Kidney (tissue), 14 donors: ENCODE data around the gene PRDM16. TPM values are rescaled to one million over a fixed set of nuclear protein-coding genes. Genes with fewer than 3 reads are reported as not detected.

Source experiments
- DNase-seq, 5 donors: peaks; one replicate each; pipeline ENCODE4 v3.0.0-alpha.2; 2013 to 2020
- FAIRE-seq: peaks from 2 replicates; lab custom pipeline; 2012; peaks lifted over from hg19 to GRCh38; lab: Jason Lieb, UNC
- H3K27ac ChIP-seq, 2 donors: one replicate each; pipeline ENCODE4 v1.7.0; 2013; ENCODE audit warnings: low read depth in 2 of 2, low read length in 2 of 2, inconsistent platforms in 1 of 2
- H3K27me3 ChIP-seq: one replicate; pipeline ENCODE4 v1.7.1; 2013; ENCODE audit warnings: low read length, inconsistent platforms; ENCODE audit not compliant: control insufficient read depth, insufficient read depth
- H3K36me3 ChIP-seq, 3 donors: one replicate each; pipeline versions ENCODE4 v1.7.0 to v1.7.1; 2013; ENCODE audit warnings: low read length in 3 of 3, control low read depth in 1 of 3, inconsistent platforms in 1 of 3; ENCODE audit not compliant: insufficient read depth in 3 of 3, control insufficient read depth in 2 of 3
- H3K4me1 ChIP-seq, 3 donors: one replicate each; pipeline versions ENCODE4 v1.7.0 to v1.7.1; 2013; ENCODE audit warnings: low read length in 3 of 3, inconsistent platforms in 1 of 3, low read depth in 1 of 3; ENCODE audit not compliant: control insufficient read depth in 2 of 3, insufficient read depth in 2 of 3
- H3K4me3 ChIP-seq, 3 donors: one replicate each; pipeline versions ENCODE4 v1.7.0 to v1.8.1; 2013; ENCODE audit warnings: low read length in 3 of 3, control low read depth in 1 of 3, inconsistent platforms in 1 of 3
- H3K9ac ChIP-seq, 3 donors: one replicate each; pipeline versions ENCODE4 v1.7.0 to v1.7.1; 2013; ENCODE audit warnings: low read length in 3 of 3, control low read depth in 1 of 3, inconsistent platforms in 1 of 3
- H3K9me3 ChIP-seq, 3 donors: one replicate each; pipeline versions ENCODE4 v1.7.0 to v1.7.1; 2013; ENCODE audit warnings: low read length in 3 of 3, control low read depth in 1 of 3, inconsistent platforms in 1 of 3; ENCODE audit not compliant: control insufficient read depth in 2 of 3, insufficient read depth in 1 of 3
- intact Hi-C: fragments of 100-400 bp; cut with DNase I; formaldehyde crosslinking; loops from one replicate; pipeline ENCODE4 v1.11.1; 2022
- polyA plus RNA-seq: library from polyadenylated mRNA; stranded (reverse); fragments of 350-450 nt; fragmentation: Illumina TruSeq; extraction: RNeasy Lipid Tissue Mini Kit (QIAGEN cat#74804); gene quantifications from one replicate; pipeline ENCODE4 v1.2.3, GENCODE V29; 2014; ENCODE audit warnings: low read depth, low replicate concordance; ENCODE audit not compliant: insufficient read depth
- total RNA-seq: library from RNA; stranded (reverse); fragmentation: NEBNext Ultra II Directional; extraction: Animal tissue kit (Norgen Biotek cat#: 25700); gene quantifications from one replicate; pipeline ENCODE4 v1.2.1, GENCODE V29; 2021
- TF ChIP-seq, protein P1 (sequence below): IDR thresholded peaks from 3 replicates; pipeline ENCODE4 v1.5.1; 2012; ENCODE audit warnings: mild to moderate bottlenecking, moderate library complexity, borderline replicate concordance; ENCODE audit not compliant: insufficient read depth; ENCODE audit errors: extremely low read depth
- donor health status: control.
- donor health status: control.
- donor health status: control.
- donor health status: control.
- donor health status: control.
- donor health status: DM: yes; HTN: yes; CAD: no.
- donor health status: Normal renal cell carcinoma (clear cell type).

PRDM16 gene
- total and polyA plus RNA-seq, 2 donors from 2014 or later = 3.0 to 21.9 TPM

DNA sequence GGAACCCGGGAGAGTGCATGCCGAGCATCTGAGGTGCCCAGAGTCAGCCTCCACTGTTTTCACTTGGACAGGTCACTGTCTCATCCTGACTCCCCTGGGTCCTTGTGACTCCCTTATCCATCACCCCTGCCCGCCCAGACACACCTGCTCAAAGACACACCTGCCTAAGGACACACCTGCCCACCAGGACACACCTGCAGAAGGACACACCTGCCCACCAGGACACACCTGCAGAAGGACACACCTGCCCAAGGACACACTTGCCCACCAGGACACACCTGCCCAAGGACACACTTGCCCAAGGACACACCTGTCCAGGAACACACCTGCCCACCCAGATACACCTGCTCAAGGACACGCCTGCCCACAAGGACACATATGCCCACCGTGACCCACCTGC, 314.7 kb downstream of the PRDM16 start:
- intact Hi-C loops = no loop called here
- Histone ChIP-seq H3K36me3 (no peaks in the 10 kb centered on the region), H3K4me3 (no peak overlapping the region), H3K9me3 (no peaks in the 10 kb centered on the region), H3K4me1 (peaks cover 0 to 15% (median 3%) of the 10 kb centered on the region in 3 donors), H3K27ac (no peak overlapping the region), H3K27me3 (peaks cover 8% of the 10 kb centered on the region), H3K9ac (no peak overlapping the region)
- no peak for FAIRE-seq
- DNase-seq = no peak
- TF ChIP-seq, protein P1, sequence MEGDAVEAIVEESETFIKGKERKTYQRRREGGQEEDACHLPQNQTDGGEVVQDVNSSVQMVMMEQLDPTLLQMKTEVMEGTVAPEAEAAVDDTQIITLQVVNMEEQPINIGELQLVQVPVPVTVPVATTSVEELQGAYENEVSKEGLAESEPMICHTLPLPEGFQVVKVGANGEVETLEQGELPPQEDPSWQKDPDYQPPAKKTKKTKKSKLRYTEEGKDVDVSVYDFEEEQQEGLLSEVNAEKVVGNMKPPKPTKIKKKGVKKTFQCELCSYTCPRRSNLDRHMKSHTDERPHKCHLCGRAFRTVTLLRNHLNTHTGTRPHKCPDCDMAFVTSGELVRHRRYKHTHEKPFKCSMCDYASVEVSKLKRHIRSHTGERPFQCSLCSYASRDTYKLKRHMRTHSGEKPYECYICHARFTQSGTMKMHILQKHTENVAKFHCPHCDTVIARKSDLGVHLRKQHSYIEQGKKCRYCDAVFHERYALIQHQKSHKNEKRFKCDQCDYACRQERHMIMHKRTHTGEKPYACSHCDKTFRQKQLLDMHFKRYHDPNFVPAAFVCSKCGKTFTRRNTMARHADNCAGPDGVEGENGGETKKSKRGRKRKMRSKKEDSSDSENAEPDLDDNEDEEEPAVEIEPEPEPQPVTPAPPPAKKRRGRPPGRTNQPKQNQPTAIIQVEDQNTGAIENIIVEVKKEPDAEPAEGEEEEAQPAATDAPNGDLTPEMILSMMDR = no peak

DNA sequence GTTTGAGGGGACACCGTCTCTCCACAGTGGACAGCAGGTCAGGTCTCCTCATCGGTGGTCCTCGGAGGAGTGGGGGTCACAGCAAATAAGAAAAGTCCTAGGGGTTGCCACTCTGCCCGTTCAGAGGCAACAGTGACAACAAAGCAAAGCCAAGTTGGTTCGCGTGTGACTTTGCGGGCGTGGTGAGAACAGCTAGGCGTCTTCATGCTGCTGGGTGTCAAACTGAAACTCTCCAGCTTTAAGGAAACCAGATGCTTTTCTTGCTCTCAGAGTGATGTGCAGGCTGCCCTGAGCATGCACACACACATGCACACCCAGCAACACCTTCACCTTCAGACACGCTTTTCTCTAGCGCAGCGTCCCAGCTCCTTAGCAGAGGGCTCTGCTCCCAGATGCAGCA, 315.4 kb downstream of the PRDM16 start:
- peaks cover 8% of the 10 kb centered on the region for H3K27me3 ChIP-seq
- no peak for FAIRE-seq

DNA sequence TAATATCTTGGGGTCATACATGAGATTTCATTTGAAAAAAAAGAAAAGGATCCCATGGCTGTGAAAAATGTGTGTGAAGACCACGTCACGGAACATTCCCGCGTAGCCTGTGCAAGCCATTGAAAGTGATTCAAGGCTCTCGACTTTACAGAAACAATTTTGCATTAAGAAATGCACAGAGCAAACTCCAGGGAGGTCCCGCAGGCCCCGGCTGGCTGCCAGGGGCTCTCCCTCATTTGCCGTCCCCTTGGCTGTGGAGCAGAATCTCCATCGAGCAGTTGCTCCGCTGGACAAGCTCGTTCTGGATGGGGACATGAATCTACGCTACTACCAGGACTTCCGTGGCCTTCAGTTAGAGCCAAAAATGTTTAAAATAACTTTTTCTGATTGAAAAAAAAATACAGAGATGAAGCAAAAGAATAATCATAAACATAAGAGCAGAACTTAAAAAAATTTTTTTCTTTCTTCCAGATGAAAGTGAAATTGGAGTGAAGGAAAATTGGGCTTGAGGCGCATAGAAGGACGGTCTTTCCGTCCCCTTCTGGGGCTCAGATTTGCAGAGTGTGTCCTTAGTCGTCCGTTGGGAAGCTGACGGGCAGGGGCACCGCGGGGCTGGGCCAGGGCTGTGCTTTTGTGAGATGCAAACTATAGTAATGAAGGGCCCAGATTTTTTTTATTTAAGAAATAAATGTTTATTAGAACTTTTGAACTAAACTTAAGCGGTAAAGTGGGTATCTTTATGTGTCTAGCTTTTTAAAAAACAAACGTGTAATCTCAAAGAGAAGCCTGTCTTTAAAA, 317.4 kb downstream of the PRDM16 start:
- TF ChIP-seq, protein P1 = no peak
- Histone ChIP-seq H3K9me3 (no peaks in the 10 kb centered on the region), H3K27ac (no peak overlapping the region), H3K9ac (no peak overlapping the region), H3K4me3 (no peak overlapping the region), H3K36me3 (no peaks in the 10 kb centered on the region), H3K4me1 (peaks cover 0 to 3% (median 0%) of the 10 kb centered on the region in 3 donors), H3K27me3 (peaks cover 11% of the 10 kb centered on the region)
- FAIRE-seq (no peak), DNase-seq (no peak)
- intact Hi-C loops = no loop called here

More for the DNA sequence above, 315.4 kb downstream of the PRDM16 start:
- intact Hi-C loops = no loop called here
- no peak overlapping the region for H3K27ac ChIP-seq
- H3K9ac ChIP-seq = no peak overlapping the region
- TF ChIP-seq, protein P1 = no peak
- H3K4me3 ChIP-seq = no peak overlapping the region
- H3K36me3 ChIP-seq = no peaks in the 10 kb centered on the region
- no peak for DNase-seq
- no peaks in the 10 kb centered on the region for H3K9me3 ChIP-seq
- H3K4me1 ChIP-seq = peaks cover 0 to 15% (median 3%) of the 10 kb centered on the region in 3 donors

DNA sequence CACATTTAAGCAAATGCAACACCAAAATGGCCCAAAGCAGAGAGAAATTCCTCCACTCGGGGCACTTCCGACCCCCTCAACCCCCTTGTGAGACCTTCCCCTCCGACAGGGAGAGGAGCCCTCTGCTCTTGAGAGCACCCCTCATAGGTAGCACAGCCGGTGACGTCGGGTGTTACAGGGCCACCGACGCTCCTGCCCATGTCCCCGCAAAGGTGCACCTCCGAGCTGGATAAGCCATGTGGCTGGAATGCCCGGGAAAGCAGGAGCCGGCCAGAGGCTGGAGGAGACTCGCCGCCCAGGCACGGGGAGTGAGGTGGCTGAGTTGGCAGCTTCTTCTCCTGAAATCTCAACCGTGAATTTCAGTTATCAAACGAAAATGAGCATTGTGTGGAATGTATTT, 318.4 kb downstream of the PRDM16 start:
- TF ChIP-seq, protein P1 = no peak
- H3K4me1 ChIP-seq = no peaks in the 10 kb centered on the region
- no peak overlapping the region for H3K27ac ChIP-seq
- H3K4me3 ChIP-seq = no peak overlapping the region
- H3K9me3 ChIP-seq = no peaks in the 10 kb centered on the region
- no peaks in the 10 kb centered on the region for H3K36me3 ChIP-seq
- H3K9ac ChIP-seq = no peak overlapping the region
- peaks cover 12% of the 10 kb centered on the region for H3K27me3 ChIP-seq
- FAIRE-seq (no peak), DNase-seq (no peak)
- intact Hi-C loops = no loop called here
